HCT116 (cell line): ENCODE results near the gene ABCA6. TPM values are rescaled to one million over a fixed set of nuclear protein-coding genes. Genes with fewer than 3 reads are reported as not detected.

Experiments used
- ATAC-seq: fragments of 200-7000 bp; cut with Tn5 transposase; 2 replicates; pipeline ENCODE4 v1.9.1; 2020; ENCODE audit warnings: mild to moderate bottlenecking, moderate library complexity
- BruUV-seq: library from RNA; stranded (reverse); fragments of 400-500 nt; replicated peaks from 2 replicates; lab custom pipeline; 2021; lab: Mats Ljungman, UMichigan
- CTCF ChIA-PET: fragments of 300-600 bp; sonication (Branson Sonifier 250); formaldehyde crosslinking; loops from one replicate; lab custom pipeline; 2021; ENCODE audit warnings: antibody characterized with exemption; lab: Charles Lee
- POLR2A ChIA-PET: fragments of 300-600, 350-600 bp; sonication (Branson Sonifier 250); formaldehyde crosslinking; loops from one replicate; lab custom pipeline; 2021; ENCODE audit warnings: antibody characterized with exemption; lab: Charles Lee
- RAD21 ChIA-PET, 2 experiments: fragments of 300-600 bp; sonication (Branson Sonifier 250); formaldehyde crosslinking; loops; one replicate each; lab custom pipeline; 2023; ENCODE audit warnings: low total read pairs in 2 of 2; ENCODE audit not compliant: uncharacterized antibody in 2 of 2, unreplicated experiment in 2 of 2, low non-redundant PET in 1 of 2; lab: Charles Lee
- DNase-seq: peaks from one replicate; pipeline ENCODE4 v3.0.0-alpha.2; 2010; ENCODE audit warnings: low read depth, low spot score
- H2AFZ ChIP-seq: fragments of 200-600 bp; shearing (Covaris generic), sonication (generic); 2 replicates; pipeline ENCODE4 v1.6.1; 2017; ENCODE audit warnings: low read depth, mixed run types, mixed read lengths, antibody characterized with exemption, low read length; ENCODE audit not compliant: poor library complexity, severe bottlenecking
- H3K27ac ChIP-seq: 2 replicates; pipeline ENCODE4 v1.5.1; 2012; ENCODE audit warnings: low read depth, low read length
- H3K27me3 ChIP-seq: fragments of 200-600 bp; sonication (generic); 2 replicates; pipeline ENCODE4 v1.6.1; 2016; ENCODE audit warnings: mixed run types, low read length, mixed read lengths; ENCODE audit not compliant: insufficient read depth
- H3K36me3 ChIP-seq, 2 experiments: fragments of 200-500 bp in 1 of 2; fragments of 200-600 bp in 1 of 2; sonication (Bioruptor generic) in 1 of 2; sonication (generic) in 1 of 2; 2 replicates each; pipeline versions ENCODE4 v1.5.1 to v1.6.1; 2014 to 2016; ENCODE audit warnings: low read length in 2 of 2, inconsistent platforms in 1 of 2, mixed read lengths in 1 of 2, mixed run types in 1 of 2; ENCODE audit not compliant: insufficient read depth in 2 of 2, control insufficient read depth in 1 of 2
- H3K4me1 ChIP-seq, 2 experiments: fragments of 200-600 bp in 1 of 2; sonication (generic) in 1 of 2; 2 replicates each; pipeline versions ENCODE4 v1.5.1 to v1.6.1; 2012 to 2017; ENCODE audit warnings: low read length in 2 of 2, inconsistent platforms in 1 of 2, mild to moderate bottlenecking in 1 of 2, mixed read lengths in 1 of 2, mixed run types in 1 of 2, moderate library complexity in 1 of 2; ENCODE audit not compliant: insufficient read depth in 2 of 2, control insufficient read depth in 1 of 2
- H3K4me2 ChIP-seq: fragments of 200-600 bp; sonication (generic); 2 replicates; pipeline ENCODE4 v1.6.1; 2017; ENCODE audit warnings: mixed run types, low read length, mixed read lengths
- H3K4me3 ChIP-seq, 2 experiments: fragments of 200-600 bp in 1 of 2; sonication (generic) in 1 of 2; replicated peaks in 1 of 2; 2 replicates each; pipeline ENCODE4 v1.5.1; 2011 to 2016; ENCODE audit warnings: low read length in 2 of 2, control low read depth in 1 of 2, low read depth in 1 of 2, mild to moderate bottlenecking in 1 of 2, mixed read lengths in 1 of 2, mixed run types in 1 of 2
- H3K79me2 ChIP-seq: fragments of 200-600 bp; sonication (generic); 2 replicates; pipeline ENCODE4 v1.6.1; 2017; ENCODE audit warnings: mild to moderate bottlenecking, mixed run types, low read length, moderate library complexity, mixed read lengths; ENCODE audit not compliant: insufficient read depth
- H3K9ac ChIP-seq: fragments of 200-600 bp; sonication (generic); 2 replicates; pipeline ENCODE4 v1.6.1; 2016; ENCODE audit warnings: low read length, mixed read lengths
- H3K9me2 ChIP-seq: fragments of 200-600 bp; sonication (generic), shearing (Covaris generic); 2 replicates; pipeline ENCODE4 v1.6.1; 2017; ENCODE audit warnings: mixed run types, mild to moderate bottlenecking, moderate library complexity; ENCODE audit not compliant: insufficient read depth
- H3K9me3 ChIP-seq, 2 experiments: fragments of 200-500 bp in 1 of 2; fragments of 200-600 bp in 1 of 2; sonication (Bioruptor generic) in 1 of 2; sonication (generic) in 1 of 2; 2 replicates each; pipeline ENCODE4 v1.6.1; 2014 to 2017; ENCODE audit warnings: low read length in 2 of 2, mixed read lengths in 2 of 2, inconsistent platforms in 1 of 2, low read depth in 1 of 2, mild to moderate bottlenecking in 1 of 2, mixed run types in 1 of 2, moderate library complexity in 1 of 2; ENCODE audit not compliant: control insufficient read depth in 1 of 2, insufficient read depth in 1 of 2
- H4K20me1 ChIP-seq: fragments of 200-600 bp; sonication (generic), shearing (Covaris generic); 2 replicates; pipeline ENCODE4 v1.6.1; 2017; ENCODE audit warnings: mixed run types, mild to moderate bottlenecking, moderate library complexity; ENCODE audit not compliant: insufficient read depth
- EGR1 ChIP-seq: IDR thresholded peaks from 2 replicates; pipeline ENCODE4 v1.6.1; 2012; ENCODE audit warnings: low read depth
- ELF1 ChIP-seq: IDR thresholded peaks from 2 replicates; pipeline ENCODE4 v1.6.1; 2012; ENCODE audit warnings: low read depth, borderline replicate concordance
- FOSL1 ChIP-seq: IDR thresholded peaks from 2 replicates; pipeline ENCODE4 v1.6.1; 2012; ENCODE audit warnings: low read depth
- POLR2A ChIP-seq: IDR thresholded peaks from 2 replicates; pipeline ENCODE4 v1.7.0; 2011; ENCODE audit warnings: borderline replicate concordance; ENCODE audit not compliant: insufficient read depth, insufficient read length; ENCODE audit errors: extremely low read depth
- POLR2AphosphoS5 ChIP-seq: IDR thresholded peaks from 2 replicates; pipeline ENCODE4 v1.6.1; 2011; ENCODE audit warnings: mild to moderate bottlenecking, low read depth, low read length, moderate library complexity
- RAD21 ChIP-seq: IDR thresholded peaks from 2 replicates; pipeline ENCODE4 v1.6.1; 2012; ENCODE audit warnings: low read depth, mild to moderate bottlenecking
- SIN3A ChIP-seq: IDR thresholded peaks from 2 replicates; pipeline ENCODE4 v1.6.1; 2012; ENCODE audit warnings: low read depth
- SRF ChIP-seq: IDR thresholded peaks from 2 replicates; pipeline ENCODE4 v1.6.1; 2012; ENCODE audit warnings: low read depth
- TCF7L2 ChIP-seq: IDR thresholded peaks from 2 replicates; pipeline ENCODE4 v1.7.0; 2011; ENCODE audit warnings: borderline replicate concordance, inconsistent platforms; ENCODE audit not compliant: insufficient read depth, insufficient read length; ENCODE audit errors: extremely low read depth
- ZFX ChIP-seq: fragments of 450-650 bp; IDR thresholded peaks from 2 replicates; pipeline ENCODE4 v1.6.1; 2017
- intact Hi-C: fragments of 100-400 bp; cut with micrococcal nuclease; formaldehyde crosslinking; loops from 2 replicates; pipeline ENCODE4 v1.10.0; 2022
- total RNA-seq: library from RNA; stranded (reverse); gene quantifications from one replicate; pipeline ENCODE4 v1.2.1, GENCODE V29; 2021; ENCODE audit not compliant: unreplicated experiment
- TF ChIP-seq, protein P1 (sequence below): IDR thresholded peaks from 2 replicates; pipeline ENCODE4 v1.6.1; 2012; ENCODE audit warnings: low read depth
- TF ChIP-seq, protein P2 (sequence below): IDR thresholded peaks from 2 replicates; pipeline ENCODE4 v1.6.1; 2012

The ABCA6 gene
- total RNA-seq, 1 experiment from 2014 or later, result 0.44 TPM

DNA sequence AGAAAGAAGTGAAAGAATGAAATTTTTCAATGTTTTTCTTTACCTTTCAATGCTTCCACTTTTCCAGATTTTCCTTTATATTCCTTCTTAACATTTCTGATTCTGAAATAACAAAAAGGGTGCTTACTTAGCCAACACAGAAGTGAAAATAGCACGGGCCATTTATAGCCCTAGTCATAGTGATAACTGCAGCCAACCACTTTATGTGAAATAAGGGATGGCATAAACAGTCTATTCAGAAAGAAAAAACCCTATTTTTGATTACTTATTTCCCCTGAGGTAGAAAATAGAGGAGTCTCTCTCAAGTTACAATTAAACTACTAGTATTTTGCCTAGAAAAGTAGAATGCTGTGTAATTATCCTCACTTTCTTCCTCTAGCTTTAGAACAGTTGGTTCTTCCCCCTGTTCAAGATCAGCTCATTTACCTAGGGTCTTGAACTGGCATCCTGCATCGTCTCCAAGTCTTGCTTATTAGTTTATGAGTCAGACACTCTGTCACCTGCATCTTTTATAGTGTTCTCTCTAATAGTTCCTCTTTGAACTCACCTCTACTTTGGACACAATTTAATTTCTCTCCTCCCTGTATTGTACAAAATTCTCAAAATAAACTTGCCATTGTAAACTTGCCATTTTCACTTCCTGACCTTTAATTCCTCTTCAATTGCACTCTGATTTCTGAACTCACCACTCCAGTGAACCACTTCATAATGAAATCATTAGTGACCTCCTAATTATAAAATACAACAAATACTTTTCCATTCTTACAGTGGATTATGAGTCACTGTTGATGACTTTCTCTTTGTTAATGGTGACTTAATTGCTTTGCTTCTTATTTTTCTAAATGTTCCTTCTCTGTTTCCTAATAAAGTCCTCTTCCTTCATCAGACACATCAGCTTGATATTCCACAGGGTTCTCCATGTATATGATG is 23.6 kb downstream of the ABCA6 start:
- no peak for DNase-seq
- no peak for ATAC-seq
- no peaks in the 10 kb centered on the region for H3K27me3 ChIP-seq
- no peaks in the 10 kb centered on the region for H3K79me2 ChIP-seq
- no TSS peak for BruUV-seq
- no peak overlapping the region for H3K4me2 ChIP-seq
- H2AFZ ChIP-seq, result no peak overlapping the region
- H3K36me3 ChIP-seq, result no peaks in the 10 kb centered on the region
- intact Hi-C loops, result no loop called here
- no peaks in the 10 kb centered on the region for H3K9me2 ChIP-seq
- TF ChIP-seq FOSL1 (no peak), POLR2AphosphoS5 (no peak), EGR1 (no peak), ELF1 (no peak), POLR2A (no peak), ZFX (no peak), SIN3A (no peak), TCF7L2 (no peak), SRF (no peak), RAD21 (no peak)
- TF ChIP-seq, protein P1, sequence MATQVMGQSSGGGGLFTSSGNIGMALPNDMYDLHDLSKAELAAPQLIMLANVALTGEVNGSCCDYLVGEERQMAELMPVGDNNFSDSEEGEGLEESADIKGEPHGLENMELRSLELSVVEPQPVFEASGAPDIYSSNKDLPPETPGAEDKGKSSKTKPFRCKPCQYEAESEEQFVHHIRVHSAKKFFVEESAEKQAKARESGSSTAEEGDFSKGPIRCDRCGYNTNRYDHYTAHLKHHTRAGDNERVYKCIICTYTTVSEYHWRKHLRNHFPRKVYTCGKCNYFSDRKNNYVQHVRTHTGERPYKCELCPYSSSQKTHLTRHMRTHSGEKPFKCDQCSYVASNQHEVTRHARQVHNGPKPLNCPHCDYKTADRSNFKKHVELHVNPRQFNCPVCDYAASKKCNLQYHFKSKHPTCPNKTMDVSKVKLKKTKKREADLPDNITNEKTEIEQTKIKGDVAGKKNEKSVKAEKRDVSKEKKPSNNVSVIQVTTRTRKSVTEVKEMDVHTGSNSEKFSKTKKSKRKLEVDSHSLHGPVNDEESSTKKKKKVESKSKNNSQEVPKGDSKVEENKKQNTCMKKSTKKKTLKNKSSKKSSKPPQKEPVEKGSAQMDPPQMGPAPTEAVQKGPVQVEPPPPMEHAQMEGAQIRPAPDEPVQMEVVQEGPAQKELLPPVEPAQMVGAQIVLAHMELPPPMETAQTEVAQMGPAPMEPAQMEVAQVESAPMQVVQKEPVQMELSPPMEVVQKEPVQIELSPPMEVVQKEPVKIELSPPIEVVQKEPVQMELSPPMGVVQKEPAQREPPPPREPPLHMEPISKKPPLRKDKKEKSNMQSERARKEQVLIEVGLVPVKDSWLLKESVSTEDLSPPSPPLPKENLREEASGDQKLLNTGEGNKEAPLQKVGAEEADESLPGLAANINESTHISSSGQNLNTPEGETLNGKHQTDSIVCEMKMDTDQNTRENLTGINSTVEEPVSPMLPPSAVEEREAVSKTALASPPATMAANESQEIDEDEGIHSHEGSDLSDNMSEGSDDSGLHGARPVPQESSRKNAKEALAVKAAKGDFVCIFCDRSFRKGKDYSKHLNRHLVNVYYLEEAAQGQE, result no peak
- TF ChIP-seq, protein P2, sequence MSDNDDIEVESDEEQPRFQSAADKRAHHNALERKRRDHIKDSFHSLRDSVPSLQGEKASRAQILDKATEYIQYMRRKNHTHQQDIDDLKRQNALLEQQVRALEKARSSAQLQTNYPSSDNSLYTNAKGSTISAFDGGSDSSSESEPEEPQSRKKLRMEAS, result no peak
- no peaks in the 10 kb centered on the region for H4K20me1 ChIP-seq
- RAD21 ChIA-PET, result no interaction called here
- H3K27ac ChIP-seq, result no peak overlapping the region
- POLR2A ChIA-PET, result no interaction called here
- no peak overlapping the region for H3K9ac ChIP-seq
- H3K9me3 ChIP-seq, result no peaks in the 10 kb centered on the region
- no peaks in the 10 kb centered on the region for H3K4me1 ChIP-seq
- CTCF ChIA-PET, result interaction anchor here (1.0 kb wide), 1 partner anchor 33 kb away, joined by 3 read pairs; no protein-coding TSS in a partner anchor
- H3K4me3 ChIP-seq, result no peak overlapping the region
